Stimulated activated CD4-positive, alpha-beta T cell treated with anti-CD3 and anti-CD28 coated beads, TNF-alpha, amount 100 ng/mL, for 1 hour (primary cell): Measurements from ENCODE around the gene SH3BGRL.

ENCODE experiments used
- DNase-seq, 3 donors: peaks; one replicate each; pipeline ENCODE4 v3.0.0-alpha.2; 2020; ENCODE audit warnings: low read depth in 3 of 3, low spot score in 1 of 3

The SH3BGRL gene

DNA sequence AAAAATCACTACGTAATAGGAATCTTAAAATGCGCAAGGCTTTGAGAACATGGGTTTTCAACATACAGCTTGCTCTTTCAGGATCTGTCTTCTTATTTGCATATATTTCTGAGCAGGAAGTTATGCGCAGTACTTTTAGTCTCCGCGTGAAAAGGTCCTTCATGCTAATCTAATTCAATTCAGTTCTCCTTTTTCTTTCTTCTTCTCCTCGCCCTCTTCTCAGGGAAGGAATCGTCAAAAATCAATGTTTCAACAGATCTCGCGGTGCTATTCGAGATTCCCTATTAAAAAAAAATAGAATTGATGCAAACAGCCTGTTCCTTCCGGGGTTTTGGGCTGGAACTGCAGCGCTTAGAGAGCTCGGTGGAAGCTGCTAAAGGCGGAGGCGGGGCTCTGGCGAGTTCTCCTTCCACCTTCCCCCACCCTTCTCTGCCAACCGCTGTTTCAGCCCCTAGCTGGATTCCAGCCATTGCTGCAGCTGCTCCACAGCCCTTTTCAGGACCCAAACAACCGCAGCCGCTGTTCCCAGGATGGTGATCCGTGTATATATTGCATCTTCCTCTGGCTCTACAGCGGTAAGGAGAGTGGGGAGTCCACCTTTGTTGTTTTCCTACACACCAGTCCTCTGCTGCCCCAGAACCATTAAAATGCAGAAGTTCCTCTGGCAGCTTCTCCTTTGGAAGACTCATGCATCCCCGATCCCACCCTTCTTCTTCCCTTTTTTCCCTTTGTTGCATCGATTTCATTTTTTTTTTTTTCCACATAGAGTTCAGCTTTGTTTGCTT lies at the start of gene SH3BGRL, which contains the start of gene HMGN5:
Gene SH3BGRL (plus strand): TSS at position 432 of the 785 bp plus-strand sequence. CDS start 99 bp downstream, at position 531.
Gene HMGN5 (minus strand): TSS at position 243 of the 785 bp plus-strand sequence. CDS start 80,364 bp downstream, outside the sequence.
- DNase-seq = peak; percentile 12 to 27 (median 23)

DNA sequence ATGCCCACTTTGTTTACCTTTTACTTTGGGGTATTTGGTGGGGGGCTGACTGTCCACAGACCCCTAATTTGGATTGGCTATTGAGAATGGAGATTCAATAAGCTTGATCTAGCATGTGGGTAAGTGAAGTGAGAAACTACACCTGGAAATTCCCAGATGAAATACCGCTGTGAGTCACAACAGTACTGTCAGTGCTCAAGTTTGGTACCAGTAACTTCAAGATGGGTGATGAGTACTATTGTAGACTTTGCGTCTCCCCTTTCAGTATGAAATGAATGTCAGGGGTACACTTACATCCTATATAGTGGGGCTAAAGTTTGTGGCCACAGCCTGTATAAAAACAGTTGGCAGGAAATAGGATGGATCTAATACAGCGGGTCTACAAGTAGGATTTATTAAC lies 33.5 kb upstream of the SH3BGRL start:
- DNase-seq = no peak

DNA sequence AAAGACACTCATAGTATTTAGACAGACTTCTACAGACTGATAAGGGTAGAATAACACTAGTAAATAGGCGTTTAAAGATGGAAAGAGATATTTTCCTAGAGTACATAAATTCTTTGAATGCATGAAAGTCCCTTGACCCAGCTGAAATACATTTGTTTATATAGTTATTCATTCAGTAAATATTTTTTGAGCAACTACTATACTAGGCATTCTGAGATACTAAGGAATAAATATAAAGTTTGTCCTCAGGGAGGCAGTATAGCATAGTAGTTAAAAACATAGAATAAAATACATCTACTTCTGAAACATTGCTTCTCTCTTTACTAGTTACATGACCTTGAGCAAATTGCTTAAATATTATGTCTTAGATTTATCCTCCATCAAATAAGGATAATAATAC lies 27.6 kb upstream of the SH3BGRL start:
- DNase-seq = no peak

DNA sequence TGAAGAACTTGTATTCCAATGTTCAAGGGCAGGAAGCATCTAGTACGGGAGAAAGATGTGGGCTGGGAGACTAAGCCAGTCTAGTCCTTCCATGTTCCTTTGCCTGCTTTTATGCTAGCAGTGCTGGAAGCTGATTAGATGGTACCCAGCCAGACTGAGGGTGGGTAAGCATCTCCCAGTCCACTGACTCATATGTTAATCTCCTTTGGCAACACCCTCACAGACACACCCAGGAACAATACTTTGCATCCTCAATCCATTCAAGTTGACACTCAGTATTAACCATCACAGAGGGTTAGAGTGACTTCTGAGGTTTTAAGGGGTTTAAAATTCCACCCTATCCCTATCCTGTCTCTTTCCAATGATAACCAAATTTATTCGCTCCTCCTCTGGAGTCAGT lies 6.6 kb upstream of the SH3BGRL start:
- no peak for DNase-seq

DNA sequence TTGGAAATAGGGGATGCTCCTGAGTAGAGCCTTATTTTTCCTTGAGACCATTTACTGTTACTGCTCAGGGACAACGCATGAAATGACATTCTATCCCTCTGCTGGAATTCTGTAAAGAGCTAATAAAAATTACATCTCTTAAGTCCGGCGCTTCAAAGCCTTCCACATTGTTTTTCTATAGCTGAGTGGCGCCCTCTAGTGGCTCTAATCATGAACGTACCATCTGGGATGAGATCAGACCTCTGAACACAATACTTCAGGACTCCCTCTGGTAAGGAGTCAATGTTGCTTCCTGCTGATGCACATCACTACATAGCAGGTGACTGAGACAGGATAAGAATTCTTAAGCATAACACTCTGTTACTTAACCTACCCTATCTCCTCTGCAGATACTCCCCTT lies 6.2 kb upstream of the SH3BGRL start:
- DNase-seq = peak; percentile 17 to 21 (median 18)

DNA sequence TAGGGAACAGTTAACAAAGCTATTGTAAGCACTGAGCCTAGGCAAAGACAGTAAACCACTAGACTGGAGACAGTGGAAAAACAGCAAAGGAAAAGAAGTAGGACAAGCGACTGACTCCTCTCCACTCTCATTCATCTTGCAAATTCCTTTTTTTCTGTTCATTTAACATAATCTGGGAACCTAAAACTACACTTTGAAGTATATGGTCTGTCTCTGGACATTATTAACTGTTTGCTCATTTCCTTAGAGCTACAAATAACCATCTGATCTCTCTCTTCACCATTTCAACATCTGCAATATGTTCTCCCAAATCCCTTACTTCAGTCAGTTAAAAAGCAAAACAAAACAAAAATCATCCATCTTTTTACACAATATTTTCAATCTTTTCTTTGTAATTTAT lies 831 bp upstream of the SH3BGRL start:
- no peak for DNase-seq

DNA sequence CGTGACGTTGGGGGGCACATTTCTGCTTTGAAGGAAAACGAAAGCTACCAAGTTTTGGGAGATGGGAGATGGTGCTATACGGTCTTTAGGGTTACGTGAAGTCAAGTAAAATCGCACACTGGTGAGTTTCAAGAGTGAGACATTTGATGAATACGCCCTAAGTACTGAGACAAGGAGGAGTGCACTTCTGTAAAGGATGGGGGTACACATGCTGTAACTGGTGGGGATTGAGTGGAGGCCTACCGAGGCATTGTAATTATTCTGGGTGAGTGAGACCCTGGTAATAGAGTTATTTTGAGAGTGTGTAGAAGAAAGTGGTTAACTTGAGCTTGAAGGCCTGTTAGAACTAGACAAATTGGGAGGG lies 536 bp downstream of the SH3BGRL start:
- DNase-seq = no peak

DNA sequence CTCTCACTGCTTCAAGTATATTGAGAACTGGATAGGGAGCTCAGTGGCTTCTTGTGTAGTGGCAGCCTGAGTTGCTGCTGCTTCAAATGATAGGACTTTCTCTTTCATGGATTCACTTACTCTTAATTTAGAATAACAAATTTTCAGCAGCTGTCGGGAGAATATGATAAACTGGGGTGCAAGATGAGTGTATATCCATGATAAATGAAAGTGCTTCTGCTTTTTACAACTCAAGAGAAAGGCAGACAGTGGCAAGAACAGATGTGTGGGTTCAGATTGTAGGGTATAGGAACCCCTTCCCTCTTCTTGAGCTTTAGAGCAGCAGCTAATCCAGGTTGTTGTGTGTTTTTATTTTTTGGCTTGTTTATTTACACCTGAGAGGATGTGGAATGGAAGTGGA lies 1.0 kb downstream of the SH3BGRL start:
- DNase-seq = no peak

DNA sequence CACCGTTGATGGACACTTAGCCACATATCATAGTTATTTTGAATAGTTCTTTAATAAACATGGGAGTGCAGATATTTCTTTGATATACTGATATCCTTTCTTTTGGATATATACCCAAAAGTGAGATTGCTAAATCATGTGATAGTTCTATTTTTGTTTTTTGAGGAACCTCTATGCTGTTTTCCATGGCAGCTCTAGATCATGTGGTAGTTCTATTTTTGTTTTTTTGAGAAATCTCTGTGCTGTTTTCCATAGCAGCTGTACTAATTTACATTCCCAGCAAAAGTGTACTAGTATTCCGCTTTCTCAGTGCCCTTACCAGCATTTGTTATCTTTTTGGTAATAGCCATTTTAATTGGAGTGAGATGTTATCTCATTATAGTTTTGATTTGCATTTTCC lies 3.6 kb downstream of the SH3BGRL start:
- DNase-seq = no peak

DNA sequence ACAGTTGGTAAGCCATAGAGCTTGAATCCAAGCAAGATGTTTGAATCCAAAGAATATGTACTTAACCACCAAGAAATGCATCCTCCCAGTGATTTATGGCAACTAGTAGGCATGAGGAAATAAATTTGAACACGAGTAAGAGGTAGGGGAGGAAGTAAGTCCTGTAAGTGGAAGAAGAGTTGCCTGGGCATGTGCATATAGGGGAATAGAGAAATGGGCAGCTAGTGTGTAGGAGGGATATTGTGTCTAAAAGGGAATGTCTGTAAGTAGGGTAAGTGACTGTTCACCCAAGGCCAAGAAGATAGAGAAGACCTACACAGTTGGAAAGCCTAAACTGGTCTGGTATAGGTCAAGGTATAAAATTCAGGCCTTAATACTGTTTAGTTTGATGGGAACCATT lies 4.6 kb downstream of the SH3BGRL start:
- DNase-seq = no peak

DNA sequence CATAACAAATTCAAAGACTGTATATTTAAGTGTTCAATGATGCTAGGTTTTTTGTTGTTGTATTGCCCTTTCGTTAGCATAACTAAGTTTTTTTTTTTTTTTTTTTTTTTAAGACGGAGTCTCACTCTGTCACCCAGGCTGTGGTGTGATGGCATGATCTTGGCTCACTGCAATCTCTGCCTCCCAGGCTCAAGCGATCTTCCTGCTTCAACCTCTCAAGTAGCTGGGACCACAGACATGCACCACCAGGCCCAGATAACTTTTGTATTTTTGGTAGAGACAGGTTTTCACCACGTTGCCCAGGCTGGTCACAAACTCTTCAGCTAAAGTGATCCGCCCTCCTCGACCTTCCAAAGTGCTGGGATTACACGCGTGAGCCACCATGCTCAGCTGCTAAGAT lies 7.0 kb downstream of the SH3BGRL start:
- DNase-seq = no peak

DNA sequence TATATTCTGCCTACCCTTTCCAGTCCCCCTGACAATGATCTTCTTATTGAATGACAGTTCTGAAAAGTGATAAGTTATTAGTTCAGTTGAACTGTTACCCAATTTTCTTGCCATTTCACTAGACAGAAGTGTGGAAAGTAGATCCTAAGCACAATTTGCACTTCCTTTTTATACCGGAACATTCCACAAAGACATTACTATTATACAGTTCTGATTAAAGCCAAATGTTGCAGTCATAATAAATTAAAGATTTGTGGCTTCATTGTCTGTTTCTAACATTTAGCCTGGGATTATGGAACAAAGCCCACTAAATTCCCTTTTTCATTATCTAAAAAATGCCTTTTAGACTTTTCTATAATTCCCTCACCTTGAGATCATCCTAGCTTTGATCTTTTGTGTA lies 13.8 kb downstream of the SH3BGRL start:
- no peak for DNase-seq

DNA sequence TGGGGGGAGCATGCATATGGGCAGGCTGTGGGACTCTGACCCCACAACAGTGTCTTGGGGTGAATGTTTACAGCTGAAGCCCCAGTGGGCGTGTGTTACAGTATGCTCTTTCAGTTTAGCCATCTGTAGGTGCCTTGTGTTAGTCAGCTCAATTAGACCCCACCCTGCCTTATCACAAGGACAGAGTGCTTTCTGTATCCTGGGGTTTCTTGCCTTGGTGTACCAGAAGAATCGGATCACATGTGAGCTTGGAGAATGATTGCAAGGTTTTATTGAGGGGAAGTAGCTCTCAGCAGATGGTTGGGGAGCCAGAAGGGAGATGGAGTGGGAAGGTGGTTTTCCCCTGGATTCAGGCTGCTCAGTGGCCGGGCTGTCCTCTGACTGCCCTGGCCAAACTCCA lies 27.3 kb downstream of the SH3BGRL start:
- no peak for DNase-seq

DNA sequence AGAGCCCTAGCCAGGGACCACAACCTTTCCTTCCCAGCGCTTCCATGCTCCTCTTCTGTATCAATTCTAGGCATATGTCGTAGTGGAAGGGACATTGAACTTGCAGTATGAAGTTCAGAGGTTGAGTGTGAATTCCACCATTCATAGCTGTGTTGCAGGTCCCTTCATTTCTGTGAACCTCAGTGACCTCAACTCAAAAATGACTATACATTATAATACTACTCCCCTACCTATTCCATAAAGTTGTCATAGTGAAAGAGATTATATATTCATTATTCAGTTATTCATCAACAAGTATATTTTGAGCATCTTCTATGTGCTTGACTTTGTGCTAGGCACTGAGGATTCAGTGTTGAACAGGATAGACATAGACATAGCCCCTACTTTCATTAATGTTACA lies 28.0 kb downstream of the SH3BGRL start:
- no peak for DNase-seq

DNA sequence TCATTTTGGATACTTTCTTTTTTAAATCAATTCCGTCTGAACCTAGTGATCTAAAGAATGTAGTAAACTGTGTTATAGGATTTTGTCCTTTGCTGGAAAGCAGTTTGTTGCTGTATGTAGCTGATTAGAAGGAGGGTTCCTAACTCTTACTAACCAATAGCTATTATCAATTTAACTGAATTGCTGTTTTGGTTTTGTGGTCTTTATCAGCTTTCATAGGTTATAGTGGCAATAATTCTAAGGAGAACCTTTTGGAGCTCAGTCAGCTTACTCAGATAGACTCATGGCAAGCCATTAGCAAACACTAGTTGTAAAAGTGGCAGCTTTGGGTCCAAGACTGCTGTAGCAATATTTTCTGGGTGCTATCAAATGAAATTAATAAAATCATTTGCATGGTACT lies 29.6 kb downstream of the SH3BGRL start:
- no peak for DNase-seq

DNA sequence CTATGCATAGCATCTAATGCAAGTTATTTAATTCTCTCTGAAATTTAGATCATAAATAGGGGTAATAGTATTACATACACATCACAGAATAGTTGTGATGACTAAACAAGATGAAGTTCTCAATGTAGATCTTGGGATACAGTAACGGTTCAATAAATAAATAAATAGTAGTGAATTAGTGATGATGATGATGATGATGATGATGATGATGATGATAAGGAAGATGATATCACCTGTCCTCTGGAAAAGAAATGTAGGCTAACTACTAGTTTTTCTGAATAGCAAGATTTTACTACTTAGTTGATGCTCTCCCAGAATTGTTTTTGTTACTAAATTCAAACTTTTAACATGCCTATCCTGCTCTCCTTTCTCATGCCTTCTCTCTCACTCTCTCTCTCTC lies 30.3 kb downstream of the SH3BGRL start:
- DNase-seq = no peak

DNA sequence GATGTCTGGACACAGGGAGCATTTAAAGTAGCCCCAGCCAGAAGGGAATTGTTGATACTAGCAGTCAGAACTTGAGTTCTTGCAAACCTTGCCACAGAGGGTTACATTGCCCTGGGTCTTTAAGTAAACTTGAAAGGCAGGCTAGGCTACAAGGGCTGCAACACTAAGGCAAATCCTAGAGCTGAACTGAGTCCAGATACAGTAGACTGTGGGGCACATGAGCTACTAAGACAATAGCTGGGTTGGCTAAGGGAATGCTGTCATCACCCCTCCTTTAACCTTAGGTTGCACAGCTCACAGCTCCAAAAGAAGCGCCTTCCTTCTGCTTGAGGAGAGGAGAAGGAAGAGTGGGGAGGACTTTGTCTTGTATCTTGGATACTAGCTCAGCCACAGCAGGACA lies 35.6 kb downstream of the SH3BGRL start:
- no peak for DNase-seq

DNA sequence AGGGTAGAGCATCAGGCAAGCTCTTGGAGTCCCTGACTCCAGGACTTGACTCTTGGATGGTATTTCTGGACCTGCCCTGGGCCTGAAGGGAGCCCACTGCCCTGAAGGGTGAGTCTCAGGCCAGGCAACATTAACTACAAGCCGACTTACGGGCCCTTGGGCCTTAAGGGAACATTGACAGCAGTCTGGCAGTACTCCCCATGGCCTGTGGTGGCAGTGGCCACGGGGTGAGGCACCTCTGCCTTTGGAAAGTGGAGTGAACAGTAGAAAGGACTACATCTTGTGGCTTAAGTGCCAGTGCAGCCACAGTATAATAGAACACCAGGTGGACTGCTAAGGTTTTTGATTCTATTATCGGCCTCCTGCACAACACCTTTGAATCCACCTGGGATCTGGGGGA lies 36.3 kb downstream of the SH3BGRL start:
- no peak for DNase-seq

DNA sequence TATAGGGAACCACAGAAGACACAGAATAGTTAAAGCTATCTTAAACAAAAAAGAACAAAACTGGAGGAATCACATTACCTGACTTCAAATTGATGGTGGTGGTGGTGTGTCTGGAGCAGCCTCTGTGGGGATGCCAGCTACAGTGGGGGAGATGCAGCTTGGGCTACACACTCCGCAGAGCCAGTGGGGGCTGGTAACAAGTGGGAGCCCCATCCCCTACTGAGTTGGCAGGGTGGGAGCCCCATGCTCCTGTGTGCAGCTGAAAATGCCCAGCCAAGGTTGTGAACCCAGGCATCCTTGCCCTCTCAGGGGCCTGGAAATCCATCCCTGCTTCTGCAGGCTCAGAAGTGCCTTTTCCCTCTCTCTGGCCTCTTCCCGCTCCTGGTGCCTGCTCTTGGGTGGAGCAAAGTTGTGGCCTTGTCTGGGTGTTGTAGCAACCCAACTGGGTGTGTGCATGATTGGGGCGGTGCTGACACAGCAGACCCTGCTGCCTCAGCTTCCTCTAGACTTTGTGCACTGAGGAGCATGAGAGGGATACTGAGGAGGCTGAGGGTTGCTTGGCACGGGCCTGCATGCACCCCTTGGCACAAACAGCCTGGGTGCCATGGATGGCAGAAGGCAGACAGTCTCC lies 38.9 kb downstream of the SH3BGRL start:
- DNase-seq = no peak

DNA sequence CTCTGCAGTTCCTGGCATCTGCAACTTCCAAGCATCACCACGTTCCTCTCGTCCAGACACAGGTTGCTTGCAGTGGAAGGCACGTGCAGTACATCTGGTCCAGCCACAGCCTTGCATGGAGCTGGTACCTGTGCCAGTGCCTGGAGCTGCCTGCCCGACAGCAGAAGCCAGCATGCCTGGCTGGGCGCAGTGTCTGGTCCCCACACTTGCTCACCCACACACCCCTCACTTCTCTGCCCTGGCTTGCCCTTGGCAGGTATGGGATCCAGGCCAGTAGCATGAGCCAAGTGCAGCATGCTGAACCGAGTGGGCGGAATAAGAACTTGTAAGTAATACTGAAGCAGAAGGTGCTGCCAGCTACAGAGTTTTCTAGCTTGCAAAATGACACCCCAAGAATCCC lies 39.9 kb downstream of the SH3BGRL start:
- no peak for DNase-seq

DNA sequence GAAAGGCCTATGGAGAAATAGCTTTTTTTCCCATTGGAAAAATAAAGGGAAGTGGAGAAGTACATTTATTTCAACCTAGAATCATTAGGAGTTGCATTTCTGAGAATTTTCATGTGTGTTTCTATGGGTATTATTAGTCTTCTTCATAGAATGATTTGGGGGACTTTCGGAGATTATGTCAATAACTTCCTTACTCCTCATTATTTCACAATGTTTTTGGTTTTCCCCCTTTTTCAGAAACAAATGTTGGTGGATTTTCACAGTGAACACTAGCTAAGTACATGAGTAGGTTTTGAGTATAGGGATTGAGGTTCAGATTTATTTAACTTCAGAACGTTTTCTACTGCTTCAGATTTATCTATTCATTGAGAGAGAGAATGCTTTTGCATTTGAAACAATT lies 54.0 kb downstream of the SH3BGRL start:
- DNase-seq = no peak

DNA sequence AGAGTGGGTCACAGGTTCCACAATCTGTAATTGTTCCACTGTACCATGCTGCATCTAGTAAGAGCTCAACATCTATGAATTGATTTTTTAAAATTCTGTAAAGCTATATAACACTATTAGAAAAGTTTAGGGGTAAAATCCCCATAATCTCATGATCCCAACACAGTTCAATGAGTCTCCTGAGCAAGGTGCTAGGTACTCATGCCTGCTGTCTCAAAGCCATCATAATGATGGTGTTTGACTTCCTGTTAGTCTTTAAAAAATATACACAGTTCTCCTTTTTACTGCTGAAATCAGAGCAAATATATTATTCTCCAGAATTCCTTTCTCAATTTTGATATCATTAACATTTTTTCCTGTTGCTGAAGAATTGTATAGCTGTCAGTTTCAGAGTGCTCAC lies 55.9 kb downstream of the SH3BGRL start:
- no peak for DNase-seq
